T-helper 1 cell treated with Interleukin-12 subunit alpha and Interleukin-12 subunit beta and Interleukin-4 antibody, amounts not matched to agents 30 μg/mL and 1 μg/mL, for 36 hours (primary cell): ENCODE data around the gene PRKG1.
"Not testable (repeated sequence)": the region's sequence is repeated elsewhere in the genome, so short reads cannot be mapped to it uniquely, and the experiment has no call there.

Experiments
- H3K27ac Mint-ChIP-seq: one replicate; pipeline ENCODE4 v1.8.0; 2021; ENCODE audit warnings: mild to moderate bottlenecking, mixed read lengths
- H3K27me3 Mint-ChIP-seq: one replicate; pipeline ENCODE4 v1.8.0; 2021; ENCODE audit warnings: low read depth, mixed read lengths
- H3K36me3 Mint-ChIP-seq: one replicate; pipeline ENCODE4 v1.8.0; 2021; ENCODE audit warnings: low read depth, mixed read lengths
- H3K4me1 Mint-ChIP-seq: one replicate; pipeline ENCODE4 v1.8.0; 2021; ENCODE audit warnings: low read depth, mixed read lengths
- H3K4me3 Mint-ChIP-seq: one replicate; pipeline ENCODE4 v1.8.0; 2021; ENCODE audit warnings: mild to moderate bottlenecking, moderate library complexity, mixed read lengths
- H3K9me3 Mint-ChIP-seq: one replicate; pipeline ENCODE4 v1.8.0; 2021; ENCODE audit warnings: mixed read lengths

Gene PRKG1

GRCh38 chr10:51369903-51370302, 295.6 kb downstream of the PRKG1 start:
- no peaks in the 10 kb centered on the region for H3K27me3 Mint-ChIP-seq
- no peaks in the 10 kb centered on the region for H3K4me1 Mint-ChIP-seq
- no peak overlapping the region for H3K27ac Mint-ChIP-seq
- H3K36me3 Mint-ChIP-seq = no peaks in the 10 kb centered on the region
- no peaks in the 10 kb centered on the region for H3K9me3 Mint-ChIP-seq
- H3K4me3 Mint-ChIP-seq = no peak overlapping the region

GRCh38 chr10:51371743-51372142, 297.5 kb downstream of the PRKG1 start:
- H3K27ac Mint-ChIP-seq = no peak overlapping the region
- H3K27me3 Mint-ChIP-seq = no peaks in the 10 kb centered on the region
- H3K4me1 Mint-ChIP-seq = no peaks in the 10 kb centered on the region
- H3K4me3 Mint-ChIP-seq = no peak overlapping the region
- no peaks in the 10 kb centered on the region for H3K36me3 Mint-ChIP-seq
- H3K9me3 Mint-ChIP-seq = no peaks in the 10 kb centered on the region

- Mint-ChIP-seq H3K9me3 (no peaks in the 10 kb centered on the region), H3K36me3 (no peaks in the 10 kb centered on the region)
Observed at GRCh38 chr10:51375790-51376189, 301.5 kb downstream of the PRKG1 start.

GRCh38 chr10:51377070-51377931, 303.0 kb downstream of the PRKG1 start:
- Mint-ChIP-seq H3K4me3 (no peak overlapping the region), H3K9me3 (no peaks in the 10 kb centered on the region), H3K27ac (no peak overlapping the region), H3K4me1 (no peaks in the 10 kb centered on the region), H3K36me3 (no peaks in the 10 kb centered on the region), H3K27me3 (no peaks in the 10 kb centered on the region)

More at GRCh38 chr10:51375790-51376189, 301.5 kb downstream of the PRKG1 start:
- H3K27ac Mint-ChIP-seq = no peak overlapping the region
- H3K4me1 Mint-ChIP-seq = no peaks in the 10 kb centered on the region
- H3K27me3 Mint-ChIP-seq = no peaks in the 10 kb centered on the region
- no peak overlapping the region for H3K4me3 Mint-ChIP-seq

GRCh38 chr10:51377932-51378599, 303.8 kb downstream of the PRKG1 start:
- no peaks in the 10 kb centered on the region for H3K36me3 Mint-ChIP-seq

GRCh38 chr10:51382181-51382580, 307.9 kb downstream of the PRKG1 start:
- Mint-ChIP-seq H3K4me3 (no peak overlapping the region), H3K9me3 (no peaks in the 10 kb centered on the region), H3K27me3 (no peaks in the 10 kb centered on the region), H3K4me1 (no peaks in the 10 kb centered on the region), H3K27ac (no peak overlapping the region), H3K36me3 (no peaks in the 10 kb centered on the region)

More at GRCh38 chr10:51377932-51378599, 303.8 kb downstream of the PRKG1 start:
- Mint-ChIP-seq H3K4me3 (no peak overlapping the region), H3K9me3 (no peaks in the 10 kb centered on the region), H3K27ac (no peak overlapping the region), H3K27me3 (no peaks in the 10 kb centered on the region), H3K4me1 (no peaks in the 10 kb centered on the region)

- Mint-ChIP-seq H3K4me1 (no peaks in the 10 kb centered on the region), H3K36me3 (no peaks in the 10 kb centered on the region), H3K9me3 (no peaks in the 10 kb centered on the region), H3K27me3 (no peaks in the 10 kb centered on the region), H3K4me3 (no peak overlapping the region), H3K27ac (no peak overlapping the region)
Observed at GRCh38 chr10:51384971-51385370, 310.7 kb downstream of the PRKG1 start.

GRCh38 chr10:51386248-51386885, 312.1 kb downstream of the PRKG1 start:
- no peak overlapping the region for H3K4me3 Mint-ChIP-seq
- H3K9me3 Mint-ChIP-seq = no peaks in the 10 kb centered on the region
- H3K27me3 Mint-ChIP-seq = no peaks in the 10 kb centered on the region
- no peaks in the 10 kb centered on the region for H3K36me3 Mint-ChIP-seq
- no peaks in the 10 kb centered on the region for H3K4me1 Mint-ChIP-seq
- no peak overlapping the region for H3K27ac Mint-ChIP-seq

- Mint-ChIP-seq H3K9me3 (no peaks in the 10 kb centered on the region), H3K4me3 (no peak overlapping the region), H3K4me1 (no peaks in the 10 kb centered on the region), H3K27me3 (no peaks in the 10 kb centered on the region), H3K27ac (no peak overlapping the region), H3K36me3 (no peaks in the 10 kb centered on the region)
Observed at GRCh38 chr10:51389415-51390321, 315.4 kb downstream of the PRKG1 start.

GRCh38 chr10:51393006-51393405, 318.7 kb downstream of the PRKG1 start:
- H3K9me3 Mint-ChIP-seq, H3K36me3 Mint-ChIP-seq, H3K27ac Mint-ChIP-seq, H3K4me1 Mint-ChIP-seq, H3K4me3 Mint-ChIP-seq, H3K27me3 Mint-ChIP-seq: not testable (repeated sequence)

GRCh38 chr10:51394039-51394438, 319.8 kb downstream of the PRKG1 start:
- H3K4me3 Mint-ChIP-seq = no peak overlapping the region
- no peaks in the 10 kb centered on the region for H3K9me3 Mint-ChIP-seq
- no peaks in the 10 kb centered on the region for H3K4me1 Mint-ChIP-seq
- H3K36me3 Mint-ChIP-seq = no peaks in the 10 kb centered on the region
- no peaks in the 10 kb centered on the region for H3K27me3 Mint-ChIP-seq
- H3K27ac Mint-ChIP-seq = no peak overlapping the region

- Mint-ChIP-seq H3K4me1 (no peaks in the 10 kb centered on the region), H3K27ac (no peak overlapping the region), H3K4me3 (no peak overlapping the region), H3K36me3 (no peaks in the 10 kb centered on the region), H3K9me3 (no peaks in the 10 kb centered on the region), H3K27me3 (no peaks in the 10 kb centered on the region)
Observed at GRCh38 chr10:51397244-51397643, 323.0 kb downstream of the PRKG1 start.

GRCh38 chr10:51397695-51398094, 323.4 kb downstream of the PRKG1 start:
- Mint-ChIP-seq H3K36me3 (no peaks in the 10 kb centered on the region), H3K9me3 (no peaks in the 10 kb centered on the region), H3K27me3 (no peaks in the 10 kb centered on the region), H3K4me1 (no peaks in the 10 kb centered on the region), H3K4me3 (no peak overlapping the region), H3K27ac (no peak overlapping the region)

- Mint-ChIP-seq H3K4me3 (no peak overlapping the region), H3K27me3 (no peaks in the 10 kb centered on the region), H3K4me1 (no peaks in the 10 kb centered on the region), H3K36me3 (no peaks in the 10 kb centered on the region), H3K27ac (no peak overlapping the region), H3K9me3 (no peaks in the 10 kb centered on the region)
Observed at GRCh38 chr10:51399840-51400239, 325.6 kb downstream of the PRKG1 start.
